Smooth muscle cell (in vitro differentiated cells): ENCODE results near the gene NUDCD2. TPM values are rescaled to one million over a fixed set of nuclear protein-coding genes. Genes with fewer than 3 reads are reported as not detected.

Source experiments
- DNase-seq: peaks from one replicate; lab custom pipeline; 2025; ENCODE audit not compliant: unreplicated experiment; lab: John Stamatoyannopoulos, UW
- H2AFZ ChIP-seq: fragments of 200-600 bp; sonication (generic); 2 replicates; pipeline ENCODE4 v1.6.0; 2016; ENCODE audit warnings: antibody characterized with exemption, low read depth, mild to moderate bottlenecking
- H3F3A ChIP-seq: fragments of 200-600 bp; sonication (generic); 2 replicates; pipeline ENCODE4 v1.6.0; 2017; ENCODE audit warnings: antibody characterized with exemption, low read depth
- H3K27ac ChIP-seq: fragments of 200-600 bp; sonication (generic); 2 replicates; pipeline ENCODE4 v1.5.1; 2016; ENCODE audit warnings: low read depth, mild to moderate bottlenecking
- H3K27me3 ChIP-seq: fragments of 200-600 bp; sonication (generic); 2 replicates; pipeline ENCODE4 v1.6.1; 2016; ENCODE audit warnings: low read depth, mild to moderate bottlenecking
- H3K36me3 ChIP-seq: fragments of 200-600 bp; sonication (generic); 2 replicates; pipeline ENCODE4 v1.5.1; 2016; ENCODE audit warnings: low read depth
- H3K4me1 ChIP-seq: fragments of 200-600 bp; sonication (generic); 2 replicates; pipeline ENCODE4 v1.5.1; 2016; ENCODE audit warnings: low read depth
- H3K4me2 ChIP-seq: fragments of 200-600 bp; sonication (generic); 2 replicates; pipeline ENCODE4 v1.6.0; 2016; ENCODE audit warnings: mild to moderate bottlenecking
- H3K4me3 ChIP-seq: fragments of 200-600 bp; sonication (generic); 2 replicates; pipeline ENCODE4 v1.5.1; 2016; ENCODE audit warnings: mild to moderate bottlenecking
- H3K79me2 ChIP-seq: fragments of 200-600 bp; sonication (generic); 2 replicates; pipeline ENCODE4 v1.6.0; 2016; ENCODE audit warnings: low read depth, mild to moderate bottlenecking
- H3K9ac ChIP-seq: fragments of 200-600 bp; sonication (generic); 2 replicates; pipeline ENCODE4 v1.6.0; 2016; ENCODE audit warnings: low read depth
- H3K9me3 ChIP-seq: fragments of 200-600 bp; sonication (generic); replicated peaks from 2 replicates; pipeline ENCODE4 v1.5.1; 2016; ENCODE audit warnings: low read depth
- H4K20me1 ChIP-seq: fragments of 200-600 bp; sonication (generic); 2 replicates; pipeline ENCODE4 v1.6.0; 2016; ENCODE audit warnings: low read depth
- CTCF ChIP-seq: fragments of 200-600 bp; sonication (generic); IDR thresholded peaks from 2 replicates; pipeline ENCODE4 v1.5.1; 2017; ENCODE audit warnings: borderline replicate concordance, mild to moderate bottlenecking, antibody characterized with exemption; ENCODE audit not compliant: insufficient read depth, poor library complexity, severe bottlenecking
- WGBS: methylation state at CpG from one replicate; pipeline ENCODE4 v1.1.7; 2016; ENCODE audit warnings: low lambda C conversion rate; 5-methylcytosine and 5-hydroxymethylcytosine counted together
- polyA plus RNA-seq: library from polyadenylated mRNA; unstranded; fragments of >200 nt; fragmentation: Nextera tagmentation; extraction: Ambion mirVana; gene quantifications from 2 replicates; pipeline ENCODE4 v1.2.1, GENCODE V29; 2016
- total RNA-seq: library from RNA; depleted of rRNA; stranded (reverse); fragments of >200 nt; gene quantifications from 2 replicates; pipeline ENCODE4 v1.2.3, GENCODE V29; 2014

NUDCD2 gene
- total and polyA plus RNA-seq, 2 experiments from 2014 or later, result 6.4 to 31.7 TPM

GRCh38 chr5:163506726-163507125 is 46.8 kb upstream of the NUDCD2 start:
- Histone ChIP-seq H3K4me3 (peak overlapping the region; percentile 74), H3F3A (peaks cover 29% of the 10 kb centered on the region), H4K20me1 (peaks cover 58% of the 10 kb centered on the region), H3K9me3 (no peaks in the 10 kb centered on the region), H3K4me2 (peak overlapping the region; percentile 94), H3K79me2 (peaks cover 57% of the 10 kb centered on the region), H2AFZ (no peak overlapping the region), H3K36me3 (no peaks in the 10 kb centered on the region), H3K27me3 (no peaks in the 10 kb centered on the region), H3K4me1 (peaks cover 55% of the 10 kb centered on the region), H3K9ac (peak overlapping the region; percentile 93), H3K27ac (peak overlapping the region; percentile 94)
- 23% methylated on average over 8 of the region's 8 CpGs for WGBS
- TF ChIP-seq CTCF, result no peak
- DNase-seq, result no peak

GRCh38 chr5:163506095-163506457 is 46.2 kb upstream of the NUDCD2 start:
- peaks cover 51% of the 10 kb centered on the region for H3K79me2 ChIP-seq

GRCh38 chr5:163505368-163506094 is 45.6 kb upstream of the NUDCD2 start, which contains the start of gene MAT2B:
Gene MAT2B, plus strand, starts transcription at chr5:163505619. Its CDS starts 68 bp downstream, at chr5:163505687.
- Histone ChIP-seq H4K20me1 (peaks cover 46% of the 10 kb centered on the region), H3K27me3 (no peaks in the 10 kb centered on the region), H3K4me2 (peak within 1 kb of the TSS; percentile 94), H3K9ac (peak within 1 kb of the TSS; percentile 93), H3K36me3 (no peaks in the 10 kb centered on the region), H3K9me3 (no peaks in the 10 kb centered on the region), H3K79me2 (peaks cover 45% of the 10 kb centered on the region), H3F3A (peaks cover 29% of the 10 kb centered on the region), H3K27ac (peak within 1 kb of the TSS; percentile 94), H3K4me3 (peak within 1 kb of the TSS; percentile 74), H3K4me1 (peaks cover 55% of the 10 kb centered on the region), H2AFZ (peak within 1 kb of the TSS; percentile 93)
- peak; percentile 84 for DNase-seq
- TF ChIP-seq CTCF, result peak; percentile 35
- whole genome bisulfite sequencing, result 1% methylated on average over 44 of the region's 64 CpGs

More at GRCh38 chr5:163506095-163506457, 46.2 kb upstream of the NUDCD2 start:
- Histone ChIP-seq H3K4me3 (peak overlapping the region; percentile 74), H3K27me3 (no peaks in the 10 kb centered on the region), H4K20me1 (peaks cover 51% of the 10 kb centered on the region), H3K27ac (peak overlapping the region; percentile 94), H3K9me3 (no peaks in the 10 kb centered on the region), H3K4me1 (peaks cover 55% of the 10 kb centered on the region), H3K36me3 (no peaks in the 10 kb centered on the region), H3K4me2 (peak overlapping the region; percentile 94), H3F3A (peaks cover 29% of the 10 kb centered on the region), H2AFZ (peak overlapping the region; percentile 93), H3K9ac (peak overlapping the region; percentile 93)
- no peak for DNase-seq
- WGBS, result 4% methylated on average over 9 of the region's 9 CpGs
- TF ChIP-seq CTCF, result no peak

GRCh38 chr5:163505049-163505367 is 45.1 kb upstream of the NUDCD2 start:
- TF ChIP-seq CTCF, result no peak
- peaks cover 40% of the 10 kb centered on the region for H3K79me2 ChIP-seq
- no peaks in the 10 kb centered on the region for H3K27me3 ChIP-seq
- H3K27ac ChIP-seq, result peak overlapping the region; percentile 94
- peak overlapping the region; percentile 74 for H3K4me3 ChIP-seq
- 1% methylated on average over 7 of the region's 7 CpGs for WGBS
- peaks cover 29% of the 10 kb centered on the region for H3F3A ChIP-seq
- H2AFZ ChIP-seq, result peak overlapping the region; percentile 93
- H3K4me2 ChIP-seq, result peak overlapping the region; percentile 94
- peak overlapping the region; percentile 93 for H3K9ac ChIP-seq
- no peaks in the 10 kb centered on the region for H3K9me3 ChIP-seq
- H3K36me3 ChIP-seq, result no peaks in the 10 kb centered on the region
- peaks cover 41% of the 10 kb centered on the region for H4K20me1 ChIP-seq
- DNase-seq, result no peak
- peaks cover 54% of the 10 kb centered on the region for H3K4me1 ChIP-seq
